LNCaP clone FGC (cell line): ENCODE data around the gene S100PBP.

Source experiments
- DNase-seq: peaks from one replicate; pipeline ENCODE4 v3.0.0-alpha.2; 2011; ENCODE audit warnings: low read depth
- H3K4me3 ChIP-seq: 2 replicates; pipeline ENCODE4 v1.5.1; 2011; ENCODE audit warnings: mild to moderate bottlenecking, low read depth, low read length, control low read depth
- TF ChIP-seq, protein P1 (sequence below): IDR thresholded peaks from 2 replicates; pipeline ENCODE4 v1.5.1; 2012; ENCODE audit warnings: mild to moderate bottlenecking; ENCODE audit not compliant: control insufficient read depth, insufficient read depth; ENCODE audit errors: extremely low read depth

S100PBP gene

GRCh38 chr1:32867671-32868070, 50.2 kb downstream of the S100PBP start:
- DNase-seq, result no peak
- TF ChIP-seq, protein P1, sequence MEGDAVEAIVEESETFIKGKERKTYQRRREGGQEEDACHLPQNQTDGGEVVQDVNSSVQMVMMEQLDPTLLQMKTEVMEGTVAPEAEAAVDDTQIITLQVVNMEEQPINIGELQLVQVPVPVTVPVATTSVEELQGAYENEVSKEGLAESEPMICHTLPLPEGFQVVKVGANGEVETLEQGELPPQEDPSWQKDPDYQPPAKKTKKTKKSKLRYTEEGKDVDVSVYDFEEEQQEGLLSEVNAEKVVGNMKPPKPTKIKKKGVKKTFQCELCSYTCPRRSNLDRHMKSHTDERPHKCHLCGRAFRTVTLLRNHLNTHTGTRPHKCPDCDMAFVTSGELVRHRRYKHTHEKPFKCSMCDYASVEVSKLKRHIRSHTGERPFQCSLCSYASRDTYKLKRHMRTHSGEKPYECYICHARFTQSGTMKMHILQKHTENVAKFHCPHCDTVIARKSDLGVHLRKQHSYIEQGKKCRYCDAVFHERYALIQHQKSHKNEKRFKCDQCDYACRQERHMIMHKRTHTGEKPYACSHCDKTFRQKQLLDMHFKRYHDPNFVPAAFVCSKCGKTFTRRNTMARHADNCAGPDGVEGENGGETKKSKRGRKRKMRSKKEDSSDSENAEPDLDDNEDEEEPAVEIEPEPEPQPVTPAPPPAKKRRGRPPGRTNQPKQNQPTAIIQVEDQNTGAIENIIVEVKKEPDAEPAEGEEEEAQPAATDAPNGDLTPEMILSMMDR, result no peak
- H3K4me3 ChIP-seq, result no peak overlapping the region

DNA sequence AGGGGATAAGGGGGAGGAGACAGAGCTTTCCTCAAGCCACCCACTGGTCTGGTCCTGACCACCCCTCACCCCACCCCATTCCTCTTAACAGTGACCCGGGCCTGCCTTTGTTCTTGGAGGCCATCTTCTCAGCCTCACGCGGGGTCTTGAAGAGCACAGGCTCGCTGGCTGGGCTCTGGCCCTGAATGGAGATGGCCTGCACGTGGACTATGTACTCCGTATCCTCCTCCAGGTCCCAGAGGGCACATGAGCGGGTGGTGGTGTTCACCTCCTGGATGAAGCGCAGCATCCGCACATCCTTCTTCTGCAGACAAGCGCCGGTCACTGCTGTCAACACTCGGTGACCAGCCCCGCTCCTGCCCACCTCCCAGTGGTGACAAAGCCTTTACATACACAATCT, 50.6 kb downstream of the S100PBP start:
- TF ChIP-seq, protein P1, result no peak
- H3K4me3 ChIP-seq, result no peak overlapping the region
- DNase-seq, result no peak

DNA sequence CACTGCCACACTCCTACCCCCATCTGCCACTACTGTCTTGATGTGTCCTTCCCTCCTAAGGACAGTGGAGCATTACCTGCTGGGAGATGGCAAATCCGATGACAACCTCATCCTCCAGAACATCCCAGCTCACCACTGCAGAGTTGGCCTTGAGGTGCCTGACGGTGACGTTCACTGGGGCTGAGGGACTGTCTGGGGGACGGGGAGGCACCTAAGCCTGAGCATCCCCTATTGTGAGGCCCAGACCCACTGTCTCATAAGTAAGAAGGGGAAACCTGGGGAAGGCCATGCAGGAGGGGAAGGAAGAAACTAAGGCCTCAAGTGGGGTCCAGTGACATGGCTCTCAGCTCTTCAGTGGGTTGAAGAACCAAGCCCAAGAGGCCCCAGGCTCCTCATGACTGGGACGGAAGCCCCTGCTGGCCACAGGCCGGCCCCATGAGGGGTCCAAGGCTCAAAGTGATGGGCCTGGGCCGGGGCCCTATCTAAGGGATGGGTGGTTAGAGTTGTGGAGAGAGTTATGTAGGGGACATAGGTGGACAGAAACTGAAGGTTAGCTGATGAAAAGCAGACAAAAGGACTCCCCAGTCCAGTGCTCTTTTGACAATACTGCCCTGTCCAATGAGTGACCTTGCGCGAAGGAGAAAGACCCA, 51.5 kb downstream of the S100PBP start:
- H3K4me3 ChIP-seq, result no peak overlapping the region
- DNase-seq, result no peak
- TF ChIP-seq, protein P1, result no peak

DNA sequence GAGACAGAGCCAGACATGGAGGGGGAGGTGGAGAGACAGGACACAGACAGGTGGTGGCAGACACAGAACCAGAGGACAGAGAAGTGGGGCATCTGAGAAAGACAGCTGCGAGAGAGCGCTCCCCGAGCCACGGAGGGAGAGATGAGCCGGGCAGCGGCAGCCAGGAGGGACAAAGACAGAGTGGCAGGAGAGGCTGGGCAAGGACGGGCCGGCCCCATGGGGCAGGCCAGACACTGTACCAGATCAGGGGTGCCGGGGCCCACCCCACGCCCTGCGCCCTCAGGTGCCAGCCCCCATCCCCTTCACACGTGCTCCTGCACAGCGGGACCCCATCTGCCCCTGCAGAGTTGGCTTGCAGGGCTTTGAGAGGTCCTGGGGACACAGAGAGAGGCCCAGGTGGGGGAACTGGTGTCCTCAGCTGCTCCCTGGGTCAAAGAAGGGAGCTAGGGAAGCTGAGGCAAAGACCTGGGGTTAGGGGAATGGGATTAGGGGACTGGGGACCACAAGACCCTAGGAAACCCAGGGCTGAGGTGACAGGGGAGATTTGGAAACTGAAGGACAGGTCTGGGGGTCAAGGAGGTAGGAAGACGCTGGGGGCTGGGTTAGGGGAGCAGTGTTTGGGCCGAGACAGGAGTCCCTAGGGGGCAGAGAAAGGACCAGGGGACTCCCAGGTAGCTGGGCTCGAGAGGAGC, 52.6 kb downstream of the S100PBP start:
- TF ChIP-seq, protein P1, result no peak
- DNase-seq, result no peak
- no peak overlapping the region for H3K4me3 ChIP-seq

GRCh38 chr1:32870615-32871363, 53.3 kb downstream of the S100PBP start, which contains the start of gene FNDC5:
TSS of gene FNDC5 (minus strand) at chr1:32870912.
- DNase-seq, result no peak
- TF ChIP-seq, protein P1, result no peak
- H3K4me3 ChIP-seq, result no peak within 1 kb of the TSS

DNA sequence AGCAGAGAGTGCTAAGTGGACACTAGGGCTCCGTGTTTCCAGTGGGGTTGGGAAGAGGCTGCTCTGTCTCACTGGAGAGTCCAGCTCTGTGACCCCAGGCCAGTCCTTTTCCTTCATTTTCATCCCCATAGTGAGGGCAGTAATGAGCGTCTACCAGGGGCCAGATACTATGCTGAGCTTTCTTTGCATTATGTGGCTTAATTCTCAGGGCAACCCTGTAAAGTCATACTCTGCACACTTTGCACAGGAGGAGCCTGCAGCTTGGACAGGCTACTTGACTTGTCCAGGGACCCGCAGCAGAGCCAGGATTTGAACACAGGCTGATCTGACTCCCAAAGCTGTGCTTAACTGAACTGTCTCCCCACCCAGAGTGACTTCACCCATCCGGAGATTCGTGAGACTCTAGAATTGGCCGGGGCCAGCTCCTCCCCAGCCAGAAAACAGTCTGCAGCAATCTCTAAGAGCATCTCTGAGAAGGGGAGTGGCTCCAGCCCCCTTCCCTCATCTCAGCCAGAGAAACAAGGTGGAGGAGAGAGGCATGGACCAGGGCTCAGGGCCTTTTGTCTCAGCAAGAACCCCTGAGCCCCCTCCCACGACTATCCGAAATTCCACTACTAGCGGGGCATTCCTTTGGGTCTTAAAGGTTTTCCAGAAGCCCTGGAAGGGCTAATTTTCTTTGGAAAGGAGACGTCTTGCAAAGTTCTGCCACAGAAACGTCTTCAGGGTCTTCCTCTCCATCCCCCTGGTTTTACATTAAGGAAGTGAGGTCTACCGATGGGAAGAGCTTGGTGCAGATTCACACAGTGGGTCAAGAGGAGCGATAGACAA, 54.1 kb downstream of the S100PBP start:
- DNase-seq, result no peak
- no peak overlapping the region for H3K4me3 ChIP-seq
- TF ChIP-seq, protein P1, result no peak
